Osteocyte (in vitro differentiated cells): Measurements from ENCODE around the gene DTWD2. TPM values are rescaled to one million over a fixed set of nuclear protein-coding genes. Genes with fewer than 3 reads are reported as not detected.

Source experiments
- DNase-seq: peaks from one replicate; pipeline ENCODE4 v3.0.0; 2021; ENCODE audit warnings: mixed read lengths; ENCODE audit not compliant: unreplicated experiment; ENCODE audit errors: extremely low spot score
- H3K27ac Mint-ChIP-seq: one replicate; pipeline ENCODE4 v1.8.0; 2021; ENCODE audit warnings: mild to moderate bottlenecking, mixed read lengths; ENCODE audit not compliant: unreplicated experiment
- H3K27me3 Mint-ChIP-seq: one replicate; pipeline ENCODE4 v1.8.0; 2021; ENCODE audit warnings: mixed read lengths; ENCODE audit not compliant: unreplicated experiment
- H3K36me3 Mint-ChIP-seq: one replicate; pipeline ENCODE4 v1.8.0; 2021; ENCODE audit warnings: mixed read lengths; ENCODE audit not compliant: unreplicated experiment
- H3K4me1 Mint-ChIP-seq: one replicate; pipeline ENCODE4 v1.8.0; 2021; ENCODE audit warnings: mixed read lengths; ENCODE audit not compliant: unreplicated experiment
- H3K4me3 Mint-ChIP-seq: one replicate; pipeline ENCODE4 v1.8.0; 2021; ENCODE audit warnings: mild to moderate bottlenecking, moderate library complexity, mixed read lengths; ENCODE audit not compliant: unreplicated experiment
- H3K9me3 Mint-ChIP-seq: one replicate; pipeline ENCODE4 v1.8.0; 2021; ENCODE audit warnings: mixed read lengths; ENCODE audit not compliant: unreplicated experiment
- total RNA-seq: library from RNA; stranded (reverse); gene quantifications from 2 replicates; pipeline ENCODE4 v1.2.1, GENCODE V29; 2021
- TF ChIP-seq, protein P1 (sequence below): fragments of 200-600 bp; sonication (generic); IDR thresholded peaks from 2 replicates; pipeline ENCODE4 v1.5.0; 2021; ENCODE audit warnings: antibody characterized with exemption, mild to moderate bottlenecking, moderate library complexity

DTWD2 gene
- total RNA-seq, 1 donor from 2014 or later, result 5.8 TPM

DNA sequence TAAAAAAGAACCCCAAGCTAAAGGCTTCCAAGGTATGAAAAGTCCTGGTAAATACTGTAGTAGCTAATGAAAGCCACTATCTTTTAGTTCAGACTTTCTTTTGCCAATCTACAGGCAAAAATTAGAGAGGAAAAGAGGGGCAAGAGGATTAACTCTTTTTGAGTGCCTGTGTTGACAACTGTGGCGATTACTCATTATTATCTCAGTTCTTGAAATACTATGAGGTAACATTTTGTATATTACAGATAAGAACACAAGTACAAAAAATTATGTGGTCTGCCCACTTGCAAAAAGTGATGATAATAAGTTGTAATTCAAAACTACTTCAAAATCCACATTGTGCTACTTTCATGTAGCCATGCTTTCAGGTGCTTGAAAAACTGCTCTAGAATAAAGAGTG, 144.0 kb downstream of the DTWD2 start:
- Mint-ChIP-seq H3K27me3 (no peaks in the 10 kb centered on the region), H3K4me1 (no peaks in the 10 kb centered on the region), H3K9me3 (no peaks in the 10 kb centered on the region), H3K27ac (no peak overlapping the region), H3K36me3 (no peaks in the 10 kb centered on the region), H3K4me3 (no peak overlapping the region)
- no peak for DNase-seq
- TF ChIP-seq, protein P1, sequence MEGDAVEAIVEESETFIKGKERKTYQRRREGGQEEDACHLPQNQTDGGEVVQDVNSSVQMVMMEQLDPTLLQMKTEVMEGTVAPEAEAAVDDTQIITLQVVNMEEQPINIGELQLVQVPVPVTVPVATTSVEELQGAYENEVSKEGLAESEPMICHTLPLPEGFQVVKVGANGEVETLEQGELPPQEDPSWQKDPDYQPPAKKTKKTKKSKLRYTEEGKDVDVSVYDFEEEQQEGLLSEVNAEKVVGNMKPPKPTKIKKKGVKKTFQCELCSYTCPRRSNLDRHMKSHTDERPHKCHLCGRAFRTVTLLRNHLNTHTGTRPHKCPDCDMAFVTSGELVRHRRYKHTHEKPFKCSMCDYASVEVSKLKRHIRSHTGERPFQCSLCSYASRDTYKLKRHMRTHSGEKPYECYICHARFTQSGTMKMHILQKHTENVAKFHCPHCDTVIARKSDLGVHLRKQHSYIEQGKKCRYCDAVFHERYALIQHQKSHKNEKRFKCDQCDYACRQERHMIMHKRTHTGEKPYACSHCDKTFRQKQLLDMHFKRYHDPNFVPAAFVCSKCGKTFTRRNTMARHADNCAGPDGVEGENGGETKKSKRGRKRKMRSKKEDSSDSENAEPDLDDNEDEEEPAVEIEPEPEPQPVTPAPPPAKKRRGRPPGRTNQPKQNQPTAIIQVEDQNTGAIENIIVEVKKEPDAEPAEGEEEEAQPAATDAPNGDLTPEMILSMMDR, result no peak

DNA sequence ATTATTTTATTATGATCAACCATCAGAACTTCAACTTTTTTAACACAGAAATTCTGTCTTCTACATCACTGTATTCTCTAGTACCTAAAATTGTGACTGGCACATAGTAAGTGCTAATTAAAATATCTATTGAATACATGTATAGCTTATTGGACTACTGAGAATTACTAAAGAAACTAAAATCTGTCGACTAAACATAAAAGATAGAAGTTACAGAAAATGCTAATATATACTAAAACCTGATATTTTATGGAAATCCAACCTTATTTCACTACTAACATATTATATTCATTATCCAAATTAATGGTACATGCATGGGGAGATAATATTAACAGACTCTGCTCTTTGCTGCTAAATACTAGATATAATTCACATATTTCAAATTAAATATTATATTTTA, 153.6 kb downstream of the DTWD2 start:
- Mint-ChIP-seq H3K9me3 (no peaks in the 10 kb centered on the region), H3K27me3 (no peaks in the 10 kb centered on the region), H3K36me3 (no peaks in the 10 kb centered on the region), H3K4me3 (no peak overlapping the region), H3K4me1 (no peaks in the 10 kb centered on the region), H3K27ac (no peak overlapping the region)
- TF ChIP-seq, protein P1, result no peak
- DNase-seq, result no peak

DNA sequence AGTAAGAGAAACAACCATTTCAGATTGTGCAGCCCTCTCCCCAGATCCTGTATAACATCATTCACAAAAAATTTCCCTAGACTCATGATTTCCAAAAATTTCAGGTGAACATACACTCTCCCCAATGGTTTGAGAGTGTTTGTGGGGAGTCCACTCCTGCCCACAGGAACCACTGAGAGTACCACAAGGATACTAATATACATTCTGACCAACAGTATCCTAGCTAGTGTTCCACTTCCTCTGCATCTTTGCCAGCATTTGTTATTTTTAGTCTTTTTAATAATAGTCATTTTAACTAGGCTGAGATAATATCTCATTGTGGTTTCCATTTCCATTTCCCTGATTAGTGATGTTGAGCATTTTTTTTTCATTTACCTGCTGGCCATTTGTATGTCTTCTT, 155.4 kb downstream of the DTWD2 start:
- H3K4me3 Mint-ChIP-seq, result no peak overlapping the region
- no peak for DNase-seq
- no peaks in the 10 kb centered on the region for H3K36me3 Mint-ChIP-seq

GRCh38 chr5:118825226-118825625, 163.1 kb downstream of the DTWD2 start:
- no peak overlapping the region for H3K27ac Mint-ChIP-seq
- H3K4me3 Mint-ChIP-seq, result no peak overlapping the region
- TF ChIP-seq, protein P1, result no peak

More for the DNA sequence above, 155.4 kb downstream of the DTWD2 start:
- Mint-ChIP-seq H3K4me1 (no peaks in the 10 kb centered on the region), H3K27ac (no peak overlapping the region), H3K9me3 (no peaks in the 10 kb centered on the region), H3K27me3 (no peaks in the 10 kb centered on the region)
- TF ChIP-seq, protein P1, result no peak

GRCh38 chr5:118818604-118819003, 169.7 kb downstream of the DTWD2 start:
- no peaks in the 10 kb centered on the region for H3K36me3 Mint-ChIP-seq
- peaks cover 17% of the 10 kb centered on the region for H3K9me3 Mint-ChIP-seq
- DNase-seq, result no peak
- H3K27ac Mint-ChIP-seq, result no peak overlapping the region
- TF ChIP-seq, protein P1, result no peak
- no peaks in the 10 kb centered on the region for H3K4me1 Mint-ChIP-seq
- H3K27me3 Mint-ChIP-seq, result peaks cover 2% of the 10 kb centered on the region
- no peak overlapping the region for H3K4me3 Mint-ChIP-seq

More at GRCh38 chr5:118825226-118825625, 163.1 kb downstream of the DTWD2 start:
- no peaks in the 10 kb centered on the region for H3K27me3 Mint-ChIP-seq
- no peaks in the 10 kb centered on the region for H3K9me3 Mint-ChIP-seq
- DNase-seq, result no peak
- H3K36me3 Mint-ChIP-seq, result no peaks in the 10 kb centered on the region
- H3K4me1 Mint-ChIP-seq, result peaks cover 2% of the 10 kb centered on the region
